Right renal pelvis (tissue), 4 donors: ENCODE measurements around the gene LAMTOR4. TPM values are rescaled to one million over a fixed set of nuclear protein-coding genes. Genes with fewer than 3 reads are reported as not detected.
"Not testable (repeated sequence)": the region's sequence is repeated elsewhere in the genome, so short reads cannot be mapped to it uniquely, and the experiment has no call there.

ENCODE experiments used
- DNase-seq, 4 donors: peaks; one replicate each; pipeline ENCODE4 v3.0.0-alpha.2; 2013; ENCODE audit warnings: low read depth in 4 of 4, low spot score in 3 of 4, missing footprints in 1 of 4
- polyA plus RNA-seq, 4 donors: library from polyadenylated mRNA; unstranded; fragments of 120-200 nt; gene quantifications; one replicate each; pipeline ENCODE4 v1.2.1, GENCODE V29; 2013; ENCODE audit not compliant: insufficient read length in 4 of 4

The LAMTOR4 gene
- polyA plus RNA-seq, 4 donors, result 90.5 to 126 (median 97.4) TPM

GRCh38 chr7:100192969-100193368 lies 44.3 kb downstream of the LAMTOR4 start:
- no peak for DNase-seq

- DNase-seq, result no peak
These were observed 46.5 kb downstream of the LAMTOR4 start for GRCh38 chr7:100195222-100195621.

GRCh38 chr7:100195901-100196322 lies 47.2 kb downstream of the LAMTOR4 start:
- not testable (repeated sequence) for DNase-seq

- DNase-seq, result no peak
These were observed 49.5 kb downstream of the LAMTOR4 start for GRCh38 chr7:100198266-100198665.

- no peak for DNase-seq
These were observed 52.0 kb downstream of the LAMTOR4 start for GRCh38 chr7:100200693-100201092.

Other genes starting within 250 kb of the LAMTOR4 start
- gene TRIM4, start 229.4 kb upstream of the LAMTOR4 start, polyA plus RNA-seq, result 10 to 100 TPM; 34.8 to 44.8 (median 36.2) TPM
- gene GJC3, start 219.3 kb upstream of the LAMTOR4 start, polyA plus RNA-seq, result 1 to 10 TPM in 3 of 4 donors, under 1 TPM in 1; 0.60 to 1.4 (median 1.1) TPM
- 10 to 100 TPM; 47.6 to 77.5 (median 61.3) TPM for gene AZGP1, start 172.9 kb upstream of the LAMTOR4 start, polyA plus RNA-seq
- 10 to 100 TPM; 47.3 to 57.0 (median 50.4) TPM for gene ZKSCAN1, start 133.3 kb upstream of the LAMTOR4 start, polyA plus RNA-seq
- gene ZSCAN21, start 99.1 kb upstream of the LAMTOR4 start, polyA plus RNA-seq, result 10 to 100 TPM; 20.4 to 21.8 (median 21.5) TPM
- gene ZNF3, start 67.2 kb upstream of the LAMTOR4 start, polyA plus RNA-seq, result 10 to 100 TPM; 45.5 to 53.9 (median 53.3) TPM
- gene COPS6, start 59.9 kb upstream of the LAMTOR4 start, polyA plus RNA-seq, result 100 to 1,000 TPM; 127 to 138 (median 134) TPM
- gene MCM7, start 47.5 kb upstream of the LAMTOR4 start, polyA plus RNA-seq, result 100 to 1,000 TPM; 136 to 158 (median 148) TPM
- 10 to 100 TPM; 23.7 to 36.2 (median 31.5) TPM for gene AP4M1, start 47.3 kb upstream of the LAMTOR4 start, polyA plus RNA-seq
- 10 to 100 TPM; 53.9 to 64.5 (median 60.1) TPM for gene TAF6, start 29.6 kb upstream of the LAMTOR4 start, polyA plus RNA-seq
- gene CNPY4, start 29.3 kb upstream of the LAMTOR4 start, polyA plus RNA-seq, result 10 to 100 TPM; 35.7 to 49.0 (median 43.3) TPM
- gene MBLAC1, start 22.0 kb upstream of the LAMTOR4 start, polyA plus RNA-seq, result 1 to 10 TPM; 1.2 to 2.6 (median 1.5) TPM
- gene TRAPPC14, start 9.8 kb downstream of the LAMTOR4 start, polyA plus RNA-seq, result 10 to 100 TPM; 20.2 to 24.5 (median 21.3) TPM
- gene GAL3ST4, start 19.7 kb downstream of the LAMTOR4 start, polyA plus RNA-seq, result 1 to 10 TPM; 5.7 to 7.1 (median 6.4) TPM
- gene GPC2, start 28.5 kb downstream of the LAMTOR4 start, polyA plus RNA-seq, result 10 to 100 TPM in 1 of 4 donors, 1 to 10 TPM in 3; 8.7 to 14.5 (median 9.3) TPM
- 10 to 100 TPM; 11.7 to 16.6 (median 12.9) TPM for gene STAG3, start 29.0 kb downstream of the LAMTOR4 start, polyA plus RNA-seq
- 1 to 10 TPM; 3.7 to 4.7 (median 4.4) TPM for gene PVRIG, start 71.0 kb downstream of the LAMTOR4 start, polyA plus RNA-seq
- gene SPDYE3, start 158.8 kb downstream of the LAMTOR4 start, polyA plus RNA-seq, result 1 to 10 TPM; 6.9 to 7.8 (median 7.7) TPM
- 10 to 100 TPM; 24.8 to 38.3 (median 29.2) TPM for gene PILRB, start 209.2 kb downstream of the LAMTOR4 start, polyA plus RNA-seq
- gene PILRA, start 224.6 kb downstream of the LAMTOR4 start, polyA plus RNA-seq, result 1 to 10 TPM; 4.2 to 5.2 (median 4.6) TPM